NT2/D1 (cell line): ENCODE measurements around the gene CNNM3.

Source experiments
- DNase-seq: peaks from one replicate; pipeline ENCODE4 v3.0.0-alpha.2; 2011; ENCODE audit warnings: low read depth, low spot score
- H3K27me3 ChIP-seq: 2 replicates; pipeline ENCODE4 v1.6.0; 2011; ENCODE audit warnings: mild to moderate bottlenecking; ENCODE audit not compliant: insufficient read length, insufficient read depth
- H3K36me3 ChIP-seq: 2 replicates; pipeline ENCODE4 v1.6.1; 2011; ENCODE audit warnings: mild to moderate bottlenecking, low read length, mixed read lengths; ENCODE audit not compliant: insufficient read depth, insufficient read length
- H3K4me1 ChIP-seq: 2 replicates; pipeline ENCODE4 v1.5.1; 2011; ENCODE audit not compliant: insufficient read depth, insufficient read length
- H3K4me3 ChIP-seq: 2 replicates; pipeline ENCODE4 v1.5.1; 2011; ENCODE audit warnings: low read depth; ENCODE audit not compliant: insufficient read length
- H3K9ac ChIP-seq: 2 replicates; pipeline ENCODE4 v1.6.0; 2011; ENCODE audit warnings: low read depth; ENCODE audit not compliant: insufficient read length
- H3K9me3 ChIP-seq: 2 replicates; pipeline ENCODE4 v1.5.1; 2011; ENCODE audit warnings: mild to moderate bottlenecking, low read length; ENCODE audit not compliant: insufficient read depth
- SUZ12 ChIP-seq: IDR thresholded peaks from 2 replicates; pipeline ENCODE4 v1.6.1; 2011; ENCODE audit not compliant: insufficient read length, insufficient read depth; ENCODE audit errors: extremely low read depth
- YY1 ChIP-seq: IDR thresholded peaks from 2 replicates; pipeline ENCODE4 v1.6.1; 2011; ENCODE audit not compliant: insufficient read length, insufficient read depth
- ZNF274 ChIP-seq: IDR thresholded peaks from 2 replicates; pipeline ENCODE4 v1.6.1; 2011; ENCODE audit warnings: mild to moderate bottlenecking, low read depth, low read length

Gene CNNM3

GRCh38 chr2:96839293-96839874, 23.3 kb downstream of the CNNM3 start:
- Histone ChIP-seq H3K27me3 (no peaks in the 10 kb centered on the region), H3K9ac (no peak overlapping the region), H3K9me3 (no peaks in the 10 kb centered on the region), H3K4me1 (peaks cover 17% of the 10 kb centered on the region), H3K4me3 (no peak overlapping the region), H3K36me3 (peaks cover 47% of the 10 kb centered on the region)
- TF ChIP-seq ZNF274, result no peak
- TF ChIP-seq SUZ12, result no peak
- TF ChIP-seq YY1, result no peak
- no peak for DNase-seq

GRCh38 chr2:96839875-96840850, 24.1 kb downstream of the CNNM3 start:
- no peak for DNase-seq
- TF ChIP-seq SUZ12 (no peak), ZNF274 (no peak), YY1 (no peak)
- Histone ChIP-seq H3K4me1 (peaks cover 17% of the 10 kb centered on the region), H3K4me3 (no peak overlapping the region), H3K36me3 (peaks cover 40% of the 10 kb centered on the region), H3K9ac (no peak overlapping the region), H3K9me3 (no peaks in the 10 kb centered on the region), H3K27me3 (no peaks in the 10 kb centered on the region)

GRCh38 chr2:96841701-96842495, 25.8 kb downstream of the CNNM3 start:
- Histone ChIP-seq H3K4me1 (peaks cover 17% of the 10 kb centered on the region), H3K36me3 (peaks cover 41% of the 10 kb centered on the region), H3K4me3 (no peak overlapping the region), H3K9ac (no peak overlapping the region), H3K9me3 (no peaks in the 10 kb centered on the region), H3K27me3 (no peaks in the 10 kb centered on the region)
- no peak for DNase-seq
- TF ChIP-seq ZNF274, result no peak
- no peak for TF ChIP-seq YY1
- no peak for TF ChIP-seq SUZ12

- Histone ChIP-seq H3K9ac (no peak overlapping the region), H3K4me1 (peaks cover 16% of the 10 kb centered on the region), H3K9me3 (no peaks in the 10 kb centered on the region), H3K4me3 (no peak overlapping the region), H3K36me3 (peaks cover 45% of the 10 kb centered on the region), H3K27me3 (no peaks in the 10 kb centered on the region)
- DNase-seq, result no peak
- no peak for TF ChIP-seq SUZ12
- no peak for TF ChIP-seq YY1
- TF ChIP-seq ZNF274, result no peak
Measured at GRCh38 chr2:96842600-96842999, 26.5 kb downstream of the CNNM3 start.

GRCh38 chr2:96843538-96844268, 27.6 kb downstream of the CNNM3 start, which contains the start of gene ANKRD23:
Gene ANKRD23, minus strand, starts transcription at chr2:96844021. Its CDS starts 29 bp downstream, at chr2:96843992.
- no peaks in the 10 kb centered on the region for H3K27me3 ChIP-seq
- no peak for TF ChIP-seq ZNF274
- TF ChIP-seq YY1, result no peak
- no peak for TF ChIP-seq SUZ12
- H3K9ac ChIP-seq, result no peak within 1 kb of the TSS
- H3K4me3 ChIP-seq, result no peak within 1 kb of the TSS
- H3K36me3 ChIP-seq, result peaks cover 47% of the 10 kb centered on the region
- no peak for DNase-seq
- no peaks in the 10 kb centered on the region for H3K9me3 ChIP-seq
- H3K4me1 ChIP-seq, result peaks cover 12% of the 10 kb centered on the region

GRCh38 chr2:96844405-96844808, 28.3 kb downstream of the CNNM3 start:
- H3K27me3 ChIP-seq, result no peaks in the 10 kb centered on the region
- TF ChIP-seq SUZ12, result no peak
- TF ChIP-seq YY1, result no peak
- TF ChIP-seq ZNF274, result no peak
- no peak overlapping the region for H3K9ac ChIP-seq
- peaks cover 9% of the 10 kb centered on the region for H3K4me1 ChIP-seq
- H3K9me3 ChIP-seq, result no peaks in the 10 kb centered on the region
- DNase-seq, result no peak
- H3K4me3 ChIP-seq, result no peak overlapping the region
- peaks cover 45% of the 10 kb centered on the region for H3K36me3 ChIP-seq
